Testis (tissue), 3 donors: Measurements from ENCODE around the gene OLFM1. TPM values are rescaled to one million over a fixed set of nuclear protein-coding genes. Genes with fewer than 3 reads are reported as not detected.

ENCODE experiments used
- DNase-seq: peaks from one replicate; pipeline ENCODE4 v3.0.0-alpha.2; 2019
- H3K27ac ChIP-seq, 2 donors: fragments of 200-600 bp; sonication (generic); one replicate each; pipeline ENCODE4 v1.5.1; 2019
- H3K27me3 ChIP-seq: fragments of 200-600 bp; sonication (generic); one replicate; pipeline ENCODE4 v1.5.1; 2019
- H3K36me3 ChIP-seq: fragments of 200-600 bp; sonication (generic); one replicate; pipeline ENCODE4 v1.5.1; 2017; ENCODE audit warnings: low read depth; ENCODE audit errors: missing control alignments
- H3K4me1 ChIP-seq: fragments of 200-600 bp; sonication (generic); one replicate; pipeline ENCODE4 v1.5.1; 2019
- H3K4me3 ChIP-seq, 2 donors: fragments of 200-600 bp; sonication (generic); one replicate each; pipeline ENCODE4 v1.5.1; 2017 to 2019
- H3K9me3 ChIP-seq: fragments of 200-600 bp; sonication (generic); one replicate; pipeline ENCODE4 v1.5.1; 2017
- POLR2A ChIP-seq: fragments of 450-650 bp; IDR thresholded peaks from one replicate; pipeline ENCODE4 v1.6.1; 2017; ENCODE audit warnings: antibody characterized with exemption, mild to moderate bottlenecking, moderate library complexity
- WGBS, 2 donors: methylation state at CpG; one replicate each; pipeline ENCODE4 v1.1.5; 2018; 5-methylcytosine and 5-hydroxymethylcytosine counted together
- intact Hi-C: fragments of 100-400 bp; cut with DNase I; formaldehyde crosslinking; loops from one replicate; pipeline ENCODE4 v1.15.1; 2023; ENCODE audit warnings: low total_unique reads
- polyA plus RNA-seq: library from polyadenylated mRNA; stranded (reverse); fragments of 350-450 nt; fragmentation: Illumina TruSeq; extraction: RNeasy Lipid Tissue Mini Kit (QIAGEN cat#74804); gene quantifications from one replicate; pipeline ENCODE4 v1.2.3, GENCODE V29; 2014; ENCODE audit warnings: low read depth, low replicate concordance; ENCODE audit not compliant: insufficient read depth
- total RNA-seq, 2 donors: library from RNA; depleted of rRNA; stranded (reverse); fragments of >200 nt; gene quantifications; one replicate each; pipeline ENCODE4 v1.2.3, GENCODE V29; 2016
- TF ChIP-seq, protein P1 (sequence below), 3 experiments: fragments of 450-650 bp in 2 of 3; fragments of 200-600 bp in 1 of 3; sonication (generic) in 1 of 3; IDR thresholded peaks; one replicate each; pipeline ENCODE4 v1.5.1; 2016 to 2019; ENCODE audit warnings: antibody characterized with exemption in 3 of 3, mild to moderate bottlenecking in 2 of 3, moderate library complexity in 1 of 3

Gene OLFM1
- total and polyA plus RNA-seq, 3 donors from 2014 or later: 13.9 to 24.4 (median 16.0) TPM

DNA sequence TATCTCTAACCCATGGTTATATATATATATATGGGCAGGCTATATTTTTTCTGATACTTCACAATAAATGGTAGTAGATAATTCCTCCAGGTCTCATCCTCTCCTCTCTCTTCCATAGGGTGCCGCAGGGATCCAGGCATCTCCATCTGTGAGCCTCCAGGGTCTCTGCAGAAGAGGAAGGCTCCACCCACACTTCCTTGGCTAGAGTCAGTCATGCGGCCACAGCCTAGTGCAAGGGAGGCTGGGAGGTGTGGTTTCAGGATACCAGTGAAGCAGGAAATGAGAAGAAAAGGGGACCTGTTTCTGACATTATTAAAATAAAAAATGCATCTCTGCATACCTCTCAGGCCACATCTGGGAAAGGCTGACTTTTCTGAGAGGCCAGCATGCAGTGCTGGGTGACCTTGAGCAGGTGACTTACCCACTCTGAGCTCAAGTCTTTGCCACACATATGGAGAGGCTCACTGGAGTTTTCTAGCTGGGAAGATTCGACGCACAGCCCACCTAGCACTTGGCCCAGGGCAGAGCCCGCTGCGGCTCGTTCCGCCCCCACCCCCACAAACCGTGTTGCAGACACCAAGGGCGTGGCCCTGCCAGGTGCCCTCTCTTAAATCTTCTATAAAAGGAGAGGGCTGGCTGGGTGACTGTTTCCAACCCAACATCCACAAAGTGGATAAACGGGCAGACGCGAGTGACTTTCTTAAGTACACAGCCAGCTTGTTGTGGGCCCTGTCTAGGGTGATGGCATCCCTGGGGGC is 47.9 kb downstream of the OLFM1 start:
- Histone ChIP-seq H3K4me3 (no peak overlapping the region), H3K4me1 (peaks cover 3% of the 10 kb centered on the region), H3K27ac (no peak overlapping the region), H3K36me3 (no peaks in the 10 kb centered on the region), H3K9me3 (no peaks in the 10 kb centered on the region), H3K27me3 (no peaks in the 10 kb centered on the region)
- TF ChIP-seq, protein P1, sequence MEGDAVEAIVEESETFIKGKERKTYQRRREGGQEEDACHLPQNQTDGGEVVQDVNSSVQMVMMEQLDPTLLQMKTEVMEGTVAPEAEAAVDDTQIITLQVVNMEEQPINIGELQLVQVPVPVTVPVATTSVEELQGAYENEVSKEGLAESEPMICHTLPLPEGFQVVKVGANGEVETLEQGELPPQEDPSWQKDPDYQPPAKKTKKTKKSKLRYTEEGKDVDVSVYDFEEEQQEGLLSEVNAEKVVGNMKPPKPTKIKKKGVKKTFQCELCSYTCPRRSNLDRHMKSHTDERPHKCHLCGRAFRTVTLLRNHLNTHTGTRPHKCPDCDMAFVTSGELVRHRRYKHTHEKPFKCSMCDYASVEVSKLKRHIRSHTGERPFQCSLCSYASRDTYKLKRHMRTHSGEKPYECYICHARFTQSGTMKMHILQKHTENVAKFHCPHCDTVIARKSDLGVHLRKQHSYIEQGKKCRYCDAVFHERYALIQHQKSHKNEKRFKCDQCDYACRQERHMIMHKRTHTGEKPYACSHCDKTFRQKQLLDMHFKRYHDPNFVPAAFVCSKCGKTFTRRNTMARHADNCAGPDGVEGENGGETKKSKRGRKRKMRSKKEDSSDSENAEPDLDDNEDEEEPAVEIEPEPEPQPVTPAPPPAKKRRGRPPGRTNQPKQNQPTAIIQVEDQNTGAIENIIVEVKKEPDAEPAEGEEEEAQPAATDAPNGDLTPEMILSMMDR (IDR thresholded peaks at IDR 0.05): no peak
- no peak for TF ChIP-seq POLR2A
- DNase-seq: no peak
- intact Hi-C loops: no loop called here
- WGBS, 2 donors: 84% methylated on average over 13 of the region's 13 CpGs

DNA sequence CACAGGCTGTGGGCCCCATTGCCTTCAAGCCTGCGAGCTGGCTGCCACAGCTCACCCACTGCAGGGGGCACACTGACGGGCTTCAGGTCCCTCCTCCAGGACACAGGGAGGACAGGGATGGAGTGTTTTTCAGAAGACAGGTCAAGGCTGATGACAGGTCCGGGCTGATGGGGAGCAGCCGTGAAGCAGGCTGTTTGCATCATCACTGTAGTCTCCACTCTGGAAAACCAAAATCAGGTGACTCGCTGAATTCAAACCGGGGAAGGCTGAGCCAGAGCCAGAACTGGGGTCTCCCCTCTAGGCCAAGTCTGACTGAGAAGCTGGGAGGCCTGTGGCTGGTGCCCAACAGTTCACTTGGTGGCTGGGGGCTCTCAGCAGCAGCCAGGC is 48.5 kb downstream of the OLFM1 start:
- H3K9me3 ChIP-seq: no peaks in the 10 kb centered on the region
- 74 to 79% methylated on average over 6 of the region's 6 CpGs for WGBS, 2 donors
- H3K27me3 ChIP-seq: no peaks in the 10 kb centered on the region
- no peaks in the 10 kb centered on the region for H3K36me3 ChIP-seq
- no peak for TF ChIP-seq POLR2A
- TF ChIP-seq, protein P1 (IDR thresholded peaks at IDR 0.05): no peak
- intact Hi-C loops: no loop called here
- no peak for DNase-seq
- H3K4me1 ChIP-seq: peaks cover 3% of the 10 kb centered on the region
- no peak overlapping the region for H3K27ac ChIP-seq
- no peak overlapping the region for H3K4me3 ChIP-seq

- Histone ChIP-seq H3K4me1 (peaks cover 3% of the 10 kb centered on the region), H3K4me3 (no peak overlapping the region), H3K27me3 (no peaks in the 10 kb centered on the region), H3K27ac (no peak overlapping the region), H3K36me3 (no peaks in the 10 kb centered on the region), H3K9me3 (no peaks in the 10 kb centered on the region)
- 60 to 67% methylated on average over 8 to 9 of the region's 9 CpGs for WGBS, 2 donors
- intact Hi-C loops: no loop called here
- DNase-seq: no peak
- TF ChIP-seq, protein P1 (IDR thresholded peaks at IDR 0.05): no peak
- TF ChIP-seq POLR2A: no peak
Measured at GRCh38 chr9:135136481-135136880, 49.0 kb downstream of the OLFM1 start.

- Histone ChIP-seq H3K9me3 (no peaks in the 10 kb centered on the region), H3K4me1 (peaks cover 3% of the 10 kb centered on the region), H3K36me3 (no peaks in the 10 kb centered on the region), H3K27ac (no peak overlapping the region), H3K27me3 (no peaks in the 10 kb centered on the region), H3K4me3 (no peak overlapping the region)
- TF ChIP-seq POLR2A: no peak
- TF ChIP-seq, protein P1 (IDR thresholded peaks at IDR 0.05): no peak
- WGBS, 2 donors: 60 to 61% methylated on average over 13 to 18 of the region's 18 CpGs
- intact Hi-C loops: no loop called here
- no peak for DNase-seq
Measured at GRCh38 chr9:135136991-135137832, 49.7 kb downstream of the OLFM1 start.
